GM20000 (cell line): ENCODE results near the gene ZNF574.
A peak's percentile ranks its signal among the peaks of the same experiment; 100 is the strongest.

Source experiments
- DNase-seq: peaks from one replicate; pipeline ENCODE4 v3.0.0; 2012; ENCODE audit warnings: low spot score
- TF ChIP-seq, protein P1 (sequence below): IDR thresholded peaks from 2 replicates; pipeline ENCODE4 v1.5.1; 2012; ENCODE audit warnings: mild to moderate bottlenecking, control low read depth; ENCODE audit errors: extremely low read depth, missing control alignments

The ZNF574 gene

DNA sequence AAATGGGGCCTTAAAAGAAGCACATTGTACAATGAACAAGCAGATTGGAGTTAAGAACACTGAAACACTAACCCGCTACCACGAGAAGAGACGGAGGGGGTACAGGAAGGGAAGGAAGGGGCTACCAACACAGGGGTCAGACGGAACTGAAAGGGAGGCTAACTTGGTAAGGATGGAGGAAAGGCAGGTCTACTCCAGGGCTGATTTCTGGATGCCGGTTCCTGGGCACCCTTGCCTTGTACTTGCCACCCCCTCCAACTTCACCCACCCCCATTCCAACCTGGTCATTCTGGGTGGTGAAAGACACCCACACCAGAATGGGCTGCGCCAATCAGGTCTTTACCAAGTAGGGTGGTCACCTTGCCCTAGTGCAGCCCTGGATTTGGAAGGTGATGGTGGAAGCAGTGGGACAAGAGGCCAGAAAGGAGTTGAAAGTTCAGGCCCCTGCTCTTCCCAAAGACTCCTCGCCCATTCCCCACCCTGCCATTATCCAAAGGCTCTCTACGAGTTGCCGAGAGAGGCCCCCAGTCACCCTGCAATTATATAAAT, 10.3 kb downstream of the ZNF574 start:
- no peak for DNase-seq
- TF ChIP-seq, protein P1, sequence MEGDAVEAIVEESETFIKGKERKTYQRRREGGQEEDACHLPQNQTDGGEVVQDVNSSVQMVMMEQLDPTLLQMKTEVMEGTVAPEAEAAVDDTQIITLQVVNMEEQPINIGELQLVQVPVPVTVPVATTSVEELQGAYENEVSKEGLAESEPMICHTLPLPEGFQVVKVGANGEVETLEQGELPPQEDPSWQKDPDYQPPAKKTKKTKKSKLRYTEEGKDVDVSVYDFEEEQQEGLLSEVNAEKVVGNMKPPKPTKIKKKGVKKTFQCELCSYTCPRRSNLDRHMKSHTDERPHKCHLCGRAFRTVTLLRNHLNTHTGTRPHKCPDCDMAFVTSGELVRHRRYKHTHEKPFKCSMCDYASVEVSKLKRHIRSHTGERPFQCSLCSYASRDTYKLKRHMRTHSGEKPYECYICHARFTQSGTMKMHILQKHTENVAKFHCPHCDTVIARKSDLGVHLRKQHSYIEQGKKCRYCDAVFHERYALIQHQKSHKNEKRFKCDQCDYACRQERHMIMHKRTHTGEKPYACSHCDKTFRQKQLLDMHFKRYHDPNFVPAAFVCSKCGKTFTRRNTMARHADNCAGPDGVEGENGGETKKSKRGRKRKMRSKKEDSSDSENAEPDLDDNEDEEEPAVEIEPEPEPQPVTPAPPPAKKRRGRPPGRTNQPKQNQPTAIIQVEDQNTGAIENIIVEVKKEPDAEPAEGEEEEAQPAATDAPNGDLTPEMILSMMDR = no peak

DNA sequence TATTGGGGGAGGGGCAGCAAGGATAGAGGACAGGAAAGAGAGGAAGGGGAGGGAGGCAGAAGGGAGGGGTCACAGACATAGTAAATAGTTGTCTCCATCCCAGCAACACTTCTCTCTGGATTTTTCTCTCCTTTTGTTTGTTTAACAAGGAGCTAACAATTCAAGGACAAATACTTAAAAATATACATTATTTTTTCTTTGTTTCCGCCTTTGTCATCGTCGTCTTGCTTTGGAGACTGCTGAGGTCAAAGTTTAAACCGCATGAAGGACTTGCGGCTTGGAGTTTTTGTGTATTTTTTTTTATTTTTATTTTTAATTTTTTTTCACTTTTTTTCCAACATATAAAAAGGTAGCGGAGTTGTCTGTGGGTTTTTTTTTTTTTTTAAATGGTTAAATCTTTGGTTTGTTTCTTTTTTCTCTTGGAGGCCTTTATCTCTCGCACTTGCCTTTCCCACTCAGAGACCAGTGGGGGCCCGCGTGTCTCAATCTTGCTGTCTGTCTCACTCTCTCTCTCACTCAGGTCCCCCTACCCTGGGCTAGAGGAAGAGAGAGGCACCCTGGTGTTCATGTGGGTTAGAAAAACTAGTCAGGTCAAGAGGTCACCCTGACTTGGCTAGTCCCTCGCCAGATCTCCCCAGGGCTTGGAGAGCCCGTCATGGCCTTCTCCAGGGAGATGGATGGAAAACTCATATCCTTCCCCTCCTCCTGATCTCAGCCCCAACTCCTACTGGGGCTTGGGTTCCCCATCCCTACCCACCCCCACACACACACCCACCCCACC, 11.0 kb downstream of the ZNF574 start:
- TF ChIP-seq, protein P1 = no peak
- no peak for DNase-seq

DNA sequence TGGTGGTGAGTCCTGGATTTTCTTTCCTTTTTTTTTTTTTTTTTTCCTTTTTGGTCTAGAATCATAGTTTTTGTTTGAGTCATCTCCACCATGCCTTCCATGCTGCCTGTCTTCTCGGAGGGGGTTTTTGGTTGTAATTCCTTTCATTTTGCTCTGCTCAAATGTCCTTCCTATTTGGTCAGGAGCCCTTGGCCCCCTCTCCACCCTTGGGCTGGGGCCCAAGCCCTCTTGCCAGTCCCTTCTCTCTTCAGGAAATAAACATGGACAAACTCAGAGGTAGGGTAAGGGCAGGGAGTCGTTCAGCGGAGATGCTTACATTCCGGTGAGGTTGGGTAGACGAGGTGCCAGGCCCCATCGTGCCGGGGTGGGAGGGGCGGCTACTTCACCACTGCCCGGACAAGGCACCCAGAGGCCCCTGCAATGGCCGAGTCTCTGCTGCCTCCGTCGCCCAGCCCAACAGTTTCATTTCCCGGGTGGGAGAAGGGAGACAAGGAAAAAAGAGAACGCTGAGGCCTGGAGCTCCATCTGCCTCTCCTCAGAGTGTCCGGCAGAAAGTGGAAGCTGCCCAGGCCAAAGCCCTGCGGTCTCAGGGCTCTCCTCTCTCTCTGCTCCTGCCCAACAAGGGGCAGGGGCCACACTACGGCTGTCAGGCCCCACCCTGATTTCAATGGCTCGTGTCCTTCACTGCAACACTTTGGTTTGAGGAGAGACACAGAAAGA, 12.7 kb downstream of the ZNF574 start:
- TF ChIP-seq, protein P1 = no peak
- no peak for DNase-seq

DNA sequence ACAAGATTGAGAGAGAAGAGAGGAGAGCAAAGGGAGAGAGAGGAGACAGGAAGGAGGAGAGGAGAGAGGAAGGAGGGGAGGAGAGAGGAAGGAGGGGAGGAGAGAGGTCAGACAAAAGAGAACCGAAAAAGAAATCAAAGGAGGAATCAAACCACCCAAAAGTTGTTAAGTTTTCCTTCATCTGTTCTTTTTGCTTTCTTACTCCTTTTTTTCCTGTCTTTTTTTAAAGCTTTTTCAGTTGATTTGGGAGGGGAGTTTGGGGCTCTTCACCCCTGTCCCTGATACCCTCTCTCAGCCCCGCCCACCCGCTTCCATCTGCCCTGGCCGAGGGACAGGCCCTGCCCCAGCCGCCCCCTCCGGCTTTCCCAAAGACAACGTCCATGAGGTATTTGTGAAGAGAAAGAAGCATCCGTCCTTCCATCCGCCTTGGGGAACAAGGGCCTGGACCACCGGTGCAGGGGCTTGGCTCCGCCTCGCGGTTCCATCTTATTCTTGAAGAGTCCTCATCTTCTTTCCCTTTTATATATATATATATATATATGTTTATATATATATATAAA, 13.3 kb downstream of the ZNF574 start:
- DNase-seq = no peak
- TF ChIP-seq, protein P1 = no peak

DNA sequence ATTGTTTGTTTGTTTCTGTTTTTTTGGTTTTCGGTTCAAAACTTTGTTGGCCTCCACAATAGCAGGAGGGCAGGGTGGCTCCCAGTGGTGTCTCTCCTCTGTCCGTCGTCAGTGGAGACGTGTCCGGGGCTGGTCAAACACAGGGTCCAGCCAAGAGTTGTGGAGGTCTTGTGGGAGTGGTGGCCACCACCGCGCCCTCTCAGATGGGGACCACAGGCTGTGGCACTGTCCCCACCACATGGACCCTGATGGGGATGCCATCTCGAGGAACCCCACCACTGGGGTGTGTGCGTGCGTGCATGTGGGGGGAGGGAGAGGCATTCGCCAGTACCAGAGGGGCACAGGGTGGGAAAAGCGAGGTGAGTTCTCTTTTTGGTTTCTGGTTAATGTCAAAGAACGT, 13.8 kb downstream of the ZNF574 start:
- TF ChIP-seq, protein P1 = no peak
- DNase-seq = no peak

DNA sequence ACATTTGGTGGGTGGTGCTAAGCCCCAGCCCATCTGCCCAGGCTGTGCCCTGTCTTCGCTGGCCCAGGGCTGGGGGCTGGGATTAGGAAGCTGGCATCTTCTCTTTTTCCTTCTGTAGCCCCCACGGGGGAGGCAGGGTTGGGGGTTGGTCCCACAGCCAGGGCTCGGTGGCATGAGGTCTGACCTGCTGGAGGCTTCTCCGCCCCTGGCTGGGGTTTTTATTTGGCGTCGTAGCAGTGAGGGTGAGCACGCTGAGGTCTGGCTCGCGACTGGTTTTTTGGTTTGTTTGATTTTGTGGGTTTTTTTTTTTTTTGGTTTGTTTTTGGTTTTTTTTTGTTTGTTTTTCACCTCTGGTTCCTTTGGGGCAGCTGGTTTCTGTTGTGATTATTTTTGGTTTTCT, 14.7 kb downstream of the ZNF574 start:
- peak; percentile 45 for DNase-seq
- TF ChIP-seq, protein P1 = no peak

DNA sequence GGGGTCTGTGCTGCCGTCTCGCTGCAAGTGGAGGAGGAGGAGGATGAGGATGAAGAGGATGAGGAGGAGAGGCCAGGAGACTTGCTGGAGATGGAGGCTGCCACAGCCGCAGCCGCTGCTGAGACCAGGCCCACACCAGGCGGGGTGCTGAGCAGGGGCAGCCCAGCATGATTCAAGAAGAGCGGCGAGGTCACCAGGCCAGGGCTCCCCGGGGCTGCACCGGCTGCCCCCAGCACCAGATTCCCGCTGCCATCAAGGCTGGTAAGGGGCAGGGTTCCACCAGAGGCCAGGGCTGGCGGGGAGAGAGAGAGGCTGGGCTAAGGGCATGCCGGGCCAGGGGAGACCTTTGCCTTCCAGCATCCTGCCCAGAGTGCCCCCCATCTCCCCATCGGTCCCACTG, 15.3 kb downstream of the ZNF574 start:
- DNase-seq = no peak
- TF ChIP-seq, protein P1 = no peak
